ENCODE measurements around the gene NSUN2. TPM values are rescaled to one million over a fixed set of nuclear protein-coding genes. Genes with fewer than 3 reads are reported as not detected.
"Not testable (repeated sequence)": the region's sequence is repeated elsewhere in the genome, so short reads cannot be mapped to it uniquely, and the experiment has no call there.

Gene NSUN2
- total and polyA plus RNA-seq, 2 experiments from 2014 or later: 37.7 to 47.2 TPM

DNA sequence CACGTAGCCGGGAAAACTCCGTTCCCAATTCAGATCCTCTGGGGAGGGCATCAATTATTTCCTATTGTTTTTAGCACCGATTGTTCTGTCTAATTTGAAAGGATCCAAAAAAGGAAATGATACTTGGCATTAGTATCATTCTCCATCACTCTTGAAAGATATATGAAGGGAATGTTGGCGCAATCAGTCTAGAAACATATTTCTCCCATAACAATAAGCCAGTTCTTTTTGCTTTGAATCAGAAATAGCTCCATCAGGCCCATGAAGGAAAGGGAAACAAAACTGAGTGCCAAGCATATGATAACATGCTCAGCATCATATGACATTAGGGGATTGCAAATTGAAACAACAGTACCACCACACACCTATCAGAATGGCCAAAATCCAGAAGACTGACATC, 40.2 kb upstream of the NSUN2 start:
- DNase-seq (ENCODE audit: low read depth in 1 of 2, low spot score in 1 of 2): no peak
- TF ChIP-seq, protein P1, sequence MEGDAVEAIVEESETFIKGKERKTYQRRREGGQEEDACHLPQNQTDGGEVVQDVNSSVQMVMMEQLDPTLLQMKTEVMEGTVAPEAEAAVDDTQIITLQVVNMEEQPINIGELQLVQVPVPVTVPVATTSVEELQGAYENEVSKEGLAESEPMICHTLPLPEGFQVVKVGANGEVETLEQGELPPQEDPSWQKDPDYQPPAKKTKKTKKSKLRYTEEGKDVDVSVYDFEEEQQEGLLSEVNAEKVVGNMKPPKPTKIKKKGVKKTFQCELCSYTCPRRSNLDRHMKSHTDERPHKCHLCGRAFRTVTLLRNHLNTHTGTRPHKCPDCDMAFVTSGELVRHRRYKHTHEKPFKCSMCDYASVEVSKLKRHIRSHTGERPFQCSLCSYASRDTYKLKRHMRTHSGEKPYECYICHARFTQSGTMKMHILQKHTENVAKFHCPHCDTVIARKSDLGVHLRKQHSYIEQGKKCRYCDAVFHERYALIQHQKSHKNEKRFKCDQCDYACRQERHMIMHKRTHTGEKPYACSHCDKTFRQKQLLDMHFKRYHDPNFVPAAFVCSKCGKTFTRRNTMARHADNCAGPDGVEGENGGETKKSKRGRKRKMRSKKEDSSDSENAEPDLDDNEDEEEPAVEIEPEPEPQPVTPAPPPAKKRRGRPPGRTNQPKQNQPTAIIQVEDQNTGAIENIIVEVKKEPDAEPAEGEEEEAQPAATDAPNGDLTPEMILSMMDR (IDR thresholded peaks at IDR 0.05; ENCODE audit: low read depth, low read length): no peak
- no peaks in the 10 kb centered on the region for H3K27me3 ChIP-seq

GRCh38 chr5:6668717-6669116, 35.9 kb upstream of the NSUN2 start:
- not testable (repeated sequence) for H3K27ac ChIP-seq; H3K36me3 ChIP-seq; H3K9me3 ChIP-seq (ENCODE audit: low read depth); H3K4me1 ChIP-seq (ENCODE audit: low read depth); H3K27me3 ChIP-seq; DNase-seq (ENCODE audit: low read depth in 1 of 2, low spot score in 1 of 2); H3K4me3 ChIP-seq

More for the DNA sequence above, 40.2 kb upstream of the NSUN2 start:
- no peaks in the 10 kb centered on the region for H3K9me3 ChIP-seq (ENCODE audit: low read depth)
- no peak overlapping the region for H3K27ac ChIP-seq
- H3K36me3 ChIP-seq: no peaks in the 10 kb centered on the region
- no peak overlapping the region for H3K4me3 ChIP-seq
- no peaks in the 10 kb centered on the region for H3K4me1 ChIP-seq (ENCODE audit: low read depth)

GRCh38 chr5:6667648-6668047, 34.8 kb upstream of the NSUN2 start:
- H3K9me3 ChIP-seq (ENCODE audit: low read depth): no peaks in the 10 kb centered on the region
- H3K36me3 ChIP-seq: no peaks in the 10 kb centered on the region
- no peak for DNase-seq (ENCODE audit: low read depth in 1 of 2, low spot score in 1 of 2)
- H3K4me1 ChIP-seq (ENCODE audit: low read depth): no peaks in the 10 kb centered on the region
- TF ChIP-seq, protein P1 (IDR thresholded peaks at IDR 0.05; ENCODE audit: low read depth, low read length): no peak
- H3K4me3 ChIP-seq: no peak overlapping the region
- H3K27ac ChIP-seq: no peak overlapping the region
- H3K27me3 ChIP-seq: no peaks in the 10 kb centered on the region

- no peak for DNase-seq (ENCODE audit: low read depth in 1 of 2, low spot score in 1 of 2)
- Histone ChIP-seq H3K27ac (no peak overlapping the region), H3K36me3 (no peaks in the 10 kb centered on the region), H3K4me1 (ENCODE audit: low read depth) (no peaks in the 10 kb centered on the region), H3K27me3 (no peaks in the 10 kb centered on the region), H3K4me3 (no peak overlapping the region), H3K9me3 (ENCODE audit: low read depth) (no peaks in the 10 kb centered on the region)
- TF ChIP-seq, protein P1 (IDR thresholded peaks at IDR 0.05; ENCODE audit: low read depth, low read length): no peak
Observed at GRCh38 chr5:6666762-6667161, 33.9 kb upstream of the NSUN2 start.

DNA sequence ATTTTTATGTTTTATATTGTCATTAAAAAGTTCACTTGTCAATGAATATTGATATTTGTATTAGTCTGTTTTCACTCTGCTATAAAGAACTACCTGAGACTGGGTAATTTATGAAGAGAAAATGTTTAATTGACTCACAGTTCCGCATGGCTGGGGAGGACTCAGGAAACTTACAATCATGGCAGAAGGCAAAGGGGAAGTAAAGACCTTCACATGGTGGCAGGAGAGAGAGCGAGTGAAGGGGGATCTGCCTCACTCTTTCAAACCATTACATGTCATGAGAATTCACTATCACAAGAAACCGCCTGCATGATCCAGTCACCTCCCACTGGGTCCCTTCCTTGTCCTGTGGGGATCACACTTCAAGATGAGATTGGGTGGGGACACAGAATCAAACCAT, 27.8 kb upstream of the NSUN2 start:
- Histone ChIP-seq H3K4me1 (ENCODE audit: low read depth) (no peaks in the 10 kb centered on the region), H3K9me3 (ENCODE audit: low read depth) (no peaks in the 10 kb centered on the region), H3K27ac (no peak overlapping the region), H3K27me3 (no peaks in the 10 kb centered on the region), H3K36me3 (no peaks in the 10 kb centered on the region), H3K4me3 (no peak overlapping the region)
- DNase-seq (ENCODE audit: low read depth in 1 of 2, low spot score in 1 of 2): no peak
- TF ChIP-seq, protein P1 (IDR thresholded peaks at IDR 0.05; ENCODE audit: low read depth, low read length): no peak

DNA sequence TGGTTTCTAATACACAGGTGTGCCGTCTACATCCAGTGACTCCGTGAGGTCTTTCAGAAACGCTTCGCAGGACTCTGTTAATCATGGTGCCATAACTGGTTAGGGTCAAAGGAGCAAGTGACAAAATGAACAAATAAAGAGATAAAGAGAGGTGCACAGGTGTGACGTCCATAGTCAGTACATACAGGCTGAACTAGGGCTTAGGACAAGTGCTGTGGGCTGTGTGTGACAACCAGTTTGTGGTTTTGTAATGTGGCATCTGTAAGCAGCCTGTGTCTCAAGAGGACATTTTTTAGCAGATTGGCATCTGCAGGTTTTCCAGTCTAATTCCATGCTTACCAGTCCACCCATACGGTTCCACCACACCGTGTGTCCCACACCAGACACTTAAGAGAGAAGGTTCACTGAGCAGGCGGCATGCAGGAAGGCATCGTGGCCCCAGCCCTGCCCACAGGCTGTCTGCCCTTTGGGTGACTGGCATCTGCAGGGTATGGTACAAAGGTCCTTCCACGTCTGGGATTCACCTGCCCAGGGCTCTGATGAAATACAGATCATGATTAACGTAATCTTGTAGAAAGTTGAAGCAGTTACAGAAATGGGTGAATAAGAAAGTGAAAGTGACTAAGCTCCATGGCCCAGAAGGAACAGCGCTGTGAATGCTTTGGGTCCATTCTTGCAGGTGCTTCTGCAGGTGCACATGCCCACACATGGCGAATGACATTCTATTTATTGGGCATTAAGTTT, 27.3 kb upstream of the NSUN2 start:
- Histone ChIP-seq H3K4me1 (ENCODE audit: low read depth) (no peaks in the 10 kb centered on the region), H3K36me3 (no peaks in the 10 kb centered on the region), H3K27me3 (no peaks in the 10 kb centered on the region), H3K9me3 (ENCODE audit: low read depth) (no peaks in the 10 kb centered on the region), H3K4me3 (no peak overlapping the region), H3K27ac (no peak overlapping the region)
- DNase-seq (ENCODE audit: low read depth in 1 of 2, low spot score in 1 of 2): no peak
- TF ChIP-seq, protein P1 (IDR thresholded peaks at IDR 0.05; ENCODE audit: low read depth, low read length): no peak

Measured in cardiac muscle cell (in vitro differentiated cells and primary cell).